Measurements from ENCODE around the gene ARRDC4.
A peak's percentile ranks its signal among the peaks of the same experiment; 100 is the strongest.

Gene ARRDC4

GRCh38 chr15:97960364-97961066 lies at the start of gene ARRDC4:
TSS of gene ARRDC4 (plus strand) at chr15:97960703. CDS start at chr15:97960862, 159 bp downstream.
- peak; percentile 97 for DNase-seq

GRCh38 chr15:97914711-97915110 lies 45.8 kb upstream of the ARRDC4 start:
- no peak for DNase-seq

GRCh38 chr15:97915261-97915660 lies 45.2 kb upstream of the ARRDC4 start:
- DNase-seq, result no peak

GRCh38 chr15:97921296-97921865 lies 39.1 kb upstream of the ARRDC4 start:
- peak; percentile 42 for DNase-seq

GRCh38 chr15:97929456-97930229 lies 30.9 kb upstream of the ARRDC4 start:
- DNase-seq, result no peak

GRCh38 chr15:97930230-97930629 lies 30.3 kb upstream of the ARRDC4 start:
- DNase-seq, result no peak

GRCh38 chr15:97931314-97931713 lies 29.2 kb upstream of the ARRDC4 start:
- no peak for DNase-seq

GRCh38 chr15:97933589-97933988 lies 26.9 kb upstream of the ARRDC4 start:
- no peak for DNase-seq

GRCh38 chr15:97940993-97941392 lies 19.5 kb upstream of the ARRDC4 start:
- no peak for DNase-seq

- DNase-seq, result no peak
Measured at GRCh38 chr15:97941572-97941971, 18.9 kb upstream of the ARRDC4 start.

- no peak for DNase-seq
Measured at GRCh38 chr15:97944724-97945123, 15.8 kb upstream of the ARRDC4 start.

GRCh38 chr15:97947465-97948260 lies 12.8 kb upstream of the ARRDC4 start:
- DNase-seq, result no peak

GRCh38 chr15:97953254-97953653 lies 7.2 kb upstream of the ARRDC4 start:
- DNase-seq, result no peak

- DNase-seq, result no peak
Measured at GRCh38 chr15:97953748-97954147, 6.8 kb upstream of the ARRDC4 start.

- DNase-seq, result peak; percentile 82
Measured at GRCh38 chr15:97955035-97955434, 5.5 kb upstream of the ARRDC4 start.

GRCh38 chr15:97955529-97955928 lies 5.0 kb upstream of the ARRDC4 start:
- DNase-seq, result no peak

GRCh38 chr15:97959724-97960363 lies 659 bp upstream of the ARRDC4 start:
- DNase-seq, result no peak

- DNase-seq, result peak; percentile 54
Measured at GRCh38 chr15:97961067-97961954, 808 bp downstream of the ARRDC4 start.

GRCh38 chr15:97962263-97962662 lies 1.8 kb downstream of the ARRDC4 start:
- DNase-seq, result peak; percentile 2

GRCh38 chr15:97963779-97964178 lies 3.3 kb downstream of the ARRDC4 start:
- no peak for DNase-seq

- DNase-seq, result peak; percentile 69
Measured at GRCh38 chr15:97966246-97966645, 5.7 kb downstream of the ARRDC4 start.
